Liver (tissue), 9 donors: Measurements from ENCODE around the gene TSPAN15. TPM values are rescaled to one million over a fixed set of nuclear protein-coding genes. Genes with fewer than 3 reads are reported as not detected.

Source experiments
- DNase-seq: peaks from one replicate; pipeline ENCODE4 v3.0.0-alpha.2; 2017; ENCODE audit warnings: low spot score
- H3K27ac ChIP-seq, 2 donors: one replicate each; pipeline ENCODE4 v1.7.0; 2013; ENCODE audit warnings: inconsistent platforms in 2 of 2, low read length in 2 of 2, control low read depth in 1 of 2, low read depth in 1 of 2, mild to moderate bottlenecking in 1 of 2
- H3K27me3 ChIP-seq, 4 donors: one replicate each; pipeline versions ENCODE4 v1.6.1 to v1.7.0; 2013; ENCODE audit warnings: low read length in 3 of 4, inconsistent platforms in 1 of 4, mild to moderate bottlenecking in 1 of 4, moderate library complexity in 1 of 4; ENCODE audit not compliant: control insufficient read depth in 4 of 4, insufficient read depth in 4 of 4
- H3K36me3 ChIP-seq, 4 donors: one replicate each; pipeline versions ENCODE4 v1.6.1 to v1.7.0; 2013; ENCODE audit warnings: low read length in 3 of 4, mild to moderate bottlenecking in 3 of 4, low read depth in 1 of 4, moderate library complexity in 1 of 4; ENCODE audit not compliant: control insufficient read depth in 4 of 4, insufficient read depth in 3 of 4
- H3K4me1 ChIP-seq, 4 donors: one replicate each; pipeline versions ENCODE4 v1.6.1 to v1.7.0; 2013; ENCODE audit warnings: low read length in 3 of 4, mild to moderate bottlenecking in 3 of 4, moderate library complexity in 1 of 4; ENCODE audit not compliant: control insufficient read depth in 4 of 4, insufficient read depth in 4 of 4
- H3K4me3 ChIP-seq, 3 donors: one replicate each; pipeline versions ENCODE4 v1.6.1 to v1.7.0; 2013; ENCODE audit warnings: low read length in 3 of 3, control low read depth in 1 of 3, low read depth in 1 of 3, mild to moderate bottlenecking in 1 of 3
- H3K9ac ChIP-seq, 2 donors: one replicate each; pipeline ENCODE4 v1.7.0; 2013; ENCODE audit warnings: low read length in 2 of 2, mild to moderate bottlenecking in 2 of 2, moderate library complexity in 2 of 2, control low read depth in 1 of 2, low read depth in 1 of 2
- H3K9me3 ChIP-seq, 4 donors: one replicate each; pipeline versions ENCODE4 v1.6.1 to v1.7.0; 2013; ENCODE audit warnings: low read length in 3 of 4; ENCODE audit not compliant: control insufficient read depth in 4 of 4
- EGR1 ChIP-seq, 2 donors: IDR thresholded peaks; 2 replicates each; pipeline ENCODE4 v1.6.1; 2016 to 2018; ENCODE audit warnings: antibody characterized with exemption in 2 of 2, low read depth in 2 of 2
- FOXA1 ChIP-seq: IDR thresholded peaks from 2 replicates; pipeline ENCODE4 v1.6.1; 2016; ENCODE audit warnings: antibody characterized with exemption
- FOXA2 ChIP-seq: IDR thresholded peaks from 2 replicates; pipeline ENCODE4 v1.6.1; 2016; ENCODE audit warnings: antibody characterized with exemption
- GABPA ChIP-seq, 2 donors: IDR thresholded peaks in 1 of 2; conservative IDR thresholded peaks in 1 of 2; 2 replicates each; pipeline ENCODE4 v1.6.1; 2016; ENCODE audit warnings: antibody characterized with exemption in 2 of 2, mild to moderate bottlenecking in 1 of 2, moderate library complexity in 1 of 2
- HNF4A ChIP-seq, 2 donors: conservative IDR thresholded peaks; 2 replicates each; pipeline ENCODE4 v1.6.1; 2016; ENCODE audit warnings: antibody characterized with exemption in 2 of 2, mild to moderate bottlenecking in 2 of 2
- HNF4G ChIP-seq: IDR thresholded peaks from 2 replicates; pipeline ENCODE4 v1.6.1; 2016; ENCODE audit warnings: antibody characterized with exemption
- JUND ChIP-seq, 2 donors: IDR thresholded peaks; 2 replicates each; pipeline ENCODE4 v1.6.1; 2016; ENCODE audit warnings: antibody characterized with exemption in 2 of 2
- NR2F2 ChIP-seq: IDR thresholded peaks from 2 replicates; pipeline ENCODE4 v1.6.1; 2016; ENCODE audit warnings: antibody characterized with exemption
- RAD21 ChIP-seq, 2 donors: IDR thresholded peaks; 2 replicates each; pipeline ENCODE4 v1.6.1; 2016; ENCODE audit warnings: antibody characterized with exemption in 2 of 2, mild to moderate bottlenecking in 2 of 2
- RXRA ChIP-seq, 2 donors: IDR thresholded peaks; 2 replicates each; pipeline ENCODE4 v1.6.1; 2017 to 2018; ENCODE audit warnings: antibody characterized with exemption in 2 of 2, mild to moderate bottlenecking in 1 of 2
- SP1 ChIP-seq: IDR thresholded peaks from 2 replicates; pipeline ENCODE4 v1.6.1; 2018; ENCODE audit warnings: antibody characterized with exemption, mild to moderate bottlenecking
- TAF1 ChIP-seq: conservative IDR thresholded peaks from 2 replicates; pipeline ENCODE4 v1.6.1; 2016; ENCODE audit warnings: antibody characterized with exemption, mild to moderate bottlenecking
- YY1 ChIP-seq: IDR thresholded peaks from 2 replicates; pipeline ENCODE4 v1.6.1; 2016; ENCODE audit warnings: antibody characterized with exemption, mild to moderate bottlenecking
- WGBS: extraction: QIAGEN DNeasy Blood & Tissue Kit; methylation state at CpG from one replicate; pipeline ENCODE4 v1.1.7; 2013; 5-methylcytosine and 5-hydroxymethylcytosine counted together
- polyA plus RNA-seq, 2 donors: library from polyadenylated mRNA; stranded (reverse) in 1 of 2; unstranded in 1 of 2; fragments of 200-250 nt in 1 of 2; fragments of >200 nt in 1 of 2; fragmentation: Nextera tagmentation in 1 of 2; extraction: Ambion mirVana in 1 of 2; gene quantifications; one replicate each; pipeline versions ENCODE4 v1.2.1 to v1.2.3, GENCODE V29; 2013 to 2015
- total RNA-seq, 2 donors: library from RNA; depleted of rRNA; stranded (reverse); fragments of >200 nt; gene quantifications; one replicate each; pipeline ENCODE4 v1.2.3, GENCODE V29; 2014
- TF ChIP-seq, protein P1 (sequence below): IDR thresholded peaks from 2 replicates; pipeline ENCODE4 v1.6.1; 2016; ENCODE audit warnings: antibody characterized with exemption
- TF ChIP-seq, protein P2 (sequence below): IDR thresholded peaks from 2 replicates; pipeline ENCODE4 v1.6.1; 2016; ENCODE audit warnings: antibody characterized with exemption
- TF ChIP-seq, protein P3 (sequence below): IDR thresholded peaks from 2 replicates; pipeline ENCODE4 v1.6.1; 2016; ENCODE audit warnings: antibody characterized with exemption, mild to moderate bottlenecking
- TF ChIP-seq, protein P4 (sequence below): IDR thresholded peaks from 2 replicates; pipeline ENCODE4 v1.6.1; 2016; ENCODE audit warnings: antibody characterized with exemption
- TF ChIP-seq, protein P5 (sequence below): fragments of 150-350 bp; IDR thresholded peaks from 2 replicates; pipeline ENCODE4 v1.5.1; 2017; ENCODE audit warnings: improper control_type of control experiment, low read depth, low read length; ENCODE audit not compliant: missing input control
- donor health status: healthy.
- donor health status: healthy.
- donor health status: healthy.
- donor health status: healthy.
- donor health status: healthy.

Gene TSPAN15
- total and polyA plus RNA-seq, 4 donors: 2.0 to 4.3 (median 3.3) TPM

DNA sequence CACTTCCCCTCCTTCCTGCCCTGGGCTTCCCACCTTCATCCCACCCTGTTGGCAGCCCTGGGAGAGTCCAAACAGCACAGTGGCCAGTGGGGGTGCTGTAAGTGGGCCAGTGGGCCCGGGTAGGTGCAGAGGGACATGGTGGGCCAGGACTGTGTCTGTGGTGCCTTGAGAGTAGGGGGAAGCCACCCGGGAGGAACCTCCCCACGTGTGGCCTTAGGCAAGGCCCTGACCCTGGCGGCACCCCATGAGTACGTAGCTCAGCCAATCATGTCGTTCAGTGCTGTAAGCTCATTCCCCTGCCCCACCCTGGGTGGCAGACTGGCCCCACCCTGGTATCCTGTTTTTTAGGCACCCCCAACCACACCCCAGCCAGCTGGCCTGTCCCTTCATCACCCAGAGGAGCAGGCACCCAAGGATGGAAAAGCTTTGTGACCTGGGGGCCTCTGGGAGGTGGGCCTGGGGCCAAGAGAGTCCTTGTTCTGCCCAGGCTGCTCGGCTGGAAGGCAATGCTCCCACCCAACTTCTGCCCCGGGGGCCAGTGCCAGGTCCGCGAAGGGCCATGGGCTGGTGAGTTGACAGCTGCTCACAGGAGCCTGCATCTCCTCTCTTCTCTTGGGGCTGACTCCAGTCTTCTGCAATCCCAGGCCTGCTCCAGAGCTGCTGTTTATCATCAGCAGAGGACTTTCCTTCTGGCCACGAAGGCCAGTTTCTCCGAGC lies 41.6 kb downstream of the TSPAN15 start:
- no peak overlapping the region for H3K9ac ChIP-seq
- H3K4me3 ChIP-seq: no peak overlapping the region
- no peak overlapping the region for H3K27ac ChIP-seq
- TF ChIP-seq, protein P1, sequence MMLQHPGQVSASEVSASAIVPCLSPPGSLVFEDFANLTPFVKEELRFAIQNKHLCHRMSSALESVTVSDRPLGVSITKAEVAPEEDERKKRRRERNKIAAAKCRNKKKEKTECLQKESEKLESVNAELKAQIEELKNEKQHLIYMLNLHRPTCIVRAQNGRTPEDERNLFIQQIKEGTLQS: no peak
- TF ChIP-seq HNF4G: no peak
- TF ChIP-seq NR2F2: no peak
- TF ChIP-seq FOXA1: no peak
- TF ChIP-seq, protein P2, sequence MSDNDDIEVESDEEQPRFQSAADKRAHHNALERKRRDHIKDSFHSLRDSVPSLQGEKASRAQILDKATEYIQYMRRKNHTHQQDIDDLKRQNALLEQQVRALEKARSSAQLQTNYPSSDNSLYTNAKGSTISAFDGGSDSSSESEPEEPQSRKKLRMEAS: no peak
- TF ChIP-seq, protein P3, sequence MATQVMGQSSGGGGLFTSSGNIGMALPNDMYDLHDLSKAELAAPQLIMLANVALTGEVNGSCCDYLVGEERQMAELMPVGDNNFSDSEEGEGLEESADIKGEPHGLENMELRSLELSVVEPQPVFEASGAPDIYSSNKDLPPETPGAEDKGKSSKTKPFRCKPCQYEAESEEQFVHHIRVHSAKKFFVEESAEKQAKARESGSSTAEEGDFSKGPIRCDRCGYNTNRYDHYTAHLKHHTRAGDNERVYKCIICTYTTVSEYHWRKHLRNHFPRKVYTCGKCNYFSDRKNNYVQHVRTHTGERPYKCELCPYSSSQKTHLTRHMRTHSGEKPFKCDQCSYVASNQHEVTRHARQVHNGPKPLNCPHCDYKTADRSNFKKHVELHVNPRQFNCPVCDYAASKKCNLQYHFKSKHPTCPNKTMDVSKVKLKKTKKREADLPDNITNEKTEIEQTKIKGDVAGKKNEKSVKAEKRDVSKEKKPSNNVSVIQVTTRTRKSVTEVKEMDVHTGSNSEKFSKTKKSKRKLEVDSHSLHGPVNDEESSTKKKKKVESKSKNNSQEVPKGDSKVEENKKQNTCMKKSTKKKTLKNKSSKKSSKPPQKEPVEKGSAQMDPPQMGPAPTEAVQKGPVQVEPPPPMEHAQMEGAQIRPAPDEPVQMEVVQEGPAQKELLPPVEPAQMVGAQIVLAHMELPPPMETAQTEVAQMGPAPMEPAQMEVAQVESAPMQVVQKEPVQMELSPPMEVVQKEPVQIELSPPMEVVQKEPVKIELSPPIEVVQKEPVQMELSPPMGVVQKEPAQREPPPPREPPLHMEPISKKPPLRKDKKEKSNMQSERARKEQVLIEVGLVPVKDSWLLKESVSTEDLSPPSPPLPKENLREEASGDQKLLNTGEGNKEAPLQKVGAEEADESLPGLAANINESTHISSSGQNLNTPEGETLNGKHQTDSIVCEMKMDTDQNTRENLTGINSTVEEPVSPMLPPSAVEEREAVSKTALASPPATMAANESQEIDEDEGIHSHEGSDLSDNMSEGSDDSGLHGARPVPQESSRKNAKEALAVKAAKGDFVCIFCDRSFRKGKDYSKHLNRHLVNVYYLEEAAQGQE: no peak
- TF ChIP-seq, protein P4, sequence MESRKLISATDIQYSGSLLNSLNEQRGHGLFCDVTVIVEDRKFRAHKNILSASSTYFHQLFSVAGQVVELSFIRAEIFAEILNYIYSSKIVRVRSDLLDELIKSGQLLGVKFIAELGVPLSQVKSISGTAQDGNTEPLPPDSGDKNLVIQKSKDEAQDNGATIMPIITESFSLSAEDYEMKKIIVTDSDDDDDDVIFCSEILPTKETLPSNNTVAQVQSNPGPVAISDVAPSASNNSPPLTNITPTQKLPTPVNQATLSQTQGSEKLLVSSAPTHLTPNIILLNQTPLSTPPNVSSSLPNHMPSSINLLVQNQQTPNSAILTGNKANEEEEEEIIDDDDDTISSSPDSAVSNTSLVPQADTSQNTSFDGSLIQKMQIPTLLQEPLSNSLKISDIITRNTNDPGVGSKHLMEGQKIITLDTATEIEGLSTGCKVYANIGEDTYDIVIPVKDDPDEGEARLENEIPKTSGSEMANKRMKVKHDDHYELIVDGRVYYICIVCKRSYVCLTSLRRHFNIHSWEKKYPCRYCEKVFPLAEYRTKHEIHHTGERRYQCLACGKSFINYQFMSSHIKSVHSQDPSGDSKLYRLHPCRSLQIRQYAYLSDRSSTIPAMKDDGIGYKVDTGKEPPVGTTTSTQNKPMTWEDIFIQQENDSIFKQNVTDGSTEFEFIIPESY: no peak
- no peak for TF ChIP-seq EGR1 (IDR thresholded peaks at IDR 0.05; ENCODE audit: low read depth in 2 of 2)
- no peak for TF ChIP-seq FOXA2
- TF ChIP-seq HNF4A (conservative IDR thresholded peaks at IDR 0.05): no peak
- no peak for TF ChIP-seq GABPA (IDR thresholded peaks at IDR 0.05 in 1 of 2, conservative IDR thresholded peaks at IDR 0.05 in 1 of 2)
- TF ChIP-seq, protein P5, sequence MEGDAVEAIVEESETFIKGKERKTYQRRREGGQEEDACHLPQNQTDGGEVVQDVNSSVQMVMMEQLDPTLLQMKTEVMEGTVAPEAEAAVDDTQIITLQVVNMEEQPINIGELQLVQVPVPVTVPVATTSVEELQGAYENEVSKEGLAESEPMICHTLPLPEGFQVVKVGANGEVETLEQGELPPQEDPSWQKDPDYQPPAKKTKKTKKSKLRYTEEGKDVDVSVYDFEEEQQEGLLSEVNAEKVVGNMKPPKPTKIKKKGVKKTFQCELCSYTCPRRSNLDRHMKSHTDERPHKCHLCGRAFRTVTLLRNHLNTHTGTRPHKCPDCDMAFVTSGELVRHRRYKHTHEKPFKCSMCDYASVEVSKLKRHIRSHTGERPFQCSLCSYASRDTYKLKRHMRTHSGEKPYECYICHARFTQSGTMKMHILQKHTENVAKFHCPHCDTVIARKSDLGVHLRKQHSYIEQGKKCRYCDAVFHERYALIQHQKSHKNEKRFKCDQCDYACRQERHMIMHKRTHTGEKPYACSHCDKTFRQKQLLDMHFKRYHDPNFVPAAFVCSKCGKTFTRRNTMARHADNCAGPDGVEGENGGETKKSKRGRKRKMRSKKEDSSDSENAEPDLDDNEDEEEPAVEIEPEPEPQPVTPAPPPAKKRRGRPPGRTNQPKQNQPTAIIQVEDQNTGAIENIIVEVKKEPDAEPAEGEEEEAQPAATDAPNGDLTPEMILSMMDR: no peak
- no peak for TF ChIP-seq SP1
- TF ChIP-seq TAF1: no peak
- TF ChIP-seq RXRA (IDR thresholded peaks at IDR 0.05): no peak
- no peak for TF ChIP-seq YY1
- TF ChIP-seq RAD21 (IDR thresholded peaks at IDR 0.05): no peak
- TF ChIP-seq JUND (IDR thresholded peaks at IDR 0.05): no peak
- DNase-seq: no peak
- no peaks in the 10 kb centered on the region for H3K4me1 ChIP-seq
- WGBS: 81% methylated on average over 12 of the region's 12 CpGs
- H3K36me3 ChIP-seq: no peaks in the 10 kb centered on the region
- H3K9me3 ChIP-seq: peaks cover 0 to 2% (median 0%) of the 10 kb centered on the region in 4 donors
- no peaks in the 10 kb centered on the region for H3K27me3 ChIP-seq
